Measurements from ENCODE around the gene SIVA1. TPM values are rescaled to one million over a fixed set of nuclear protein-coding genes. Genes with fewer than 3 reads are reported as not detected.
"Not testable (repeated sequence)": the region's sequence is repeated elsewhere in the genome, so short reads cannot be mapped to it uniquely, and the experiment has no call there.

SIVA1 gene
- total and polyA plus RNA-seq, 2 donors = 39.9 to 280 TPM

- DNase-seq (ENCODE audit: extremely low spot score) = no peak
- Histone ChIP-seq H3K27ac (ENCODE audit: low read depth) (peak overlapping the region; percentile 57), H3K36me3 (ENCODE audit: insufficient read depth) (no peaks in the 10 kb centered on the region), H3K4me1 (ENCODE audit: insufficient read depth) (peaks cover 6% of the 10 kb centered on the region), H3K4me3 (ENCODE audit: low read depth, low read length) (no peak overlapping the region)
- 97% methylated on average over 9 of the region's 9 CpGs for WGBS
Observed at GRCh38 chr14:104745431-104745830, 7.5 kb upstream of the SIVA1 start.

GRCh38 chr14:104746071-104746545 is 6.8 kb upstream of the SIVA1 start:
- H3K4me1 ChIP-seq (ENCODE audit: insufficient read depth) = peaks cover 6% of the 10 kb centered on the region
- DNase-seq (ENCODE audit: extremely low spot score) = no peak
- H3K36me3 ChIP-seq (ENCODE audit: insufficient read depth) = no peaks in the 10 kb centered on the region
- peak overlapping the region; percentile 57 for H3K27ac ChIP-seq (ENCODE audit: low read depth)
- WGBS = 73% methylated on average over 13 of the region's 13 CpGs
- H3K4me3 ChIP-seq (ENCODE audit: low read depth, low read length) = no peak overlapping the region

DNA sequence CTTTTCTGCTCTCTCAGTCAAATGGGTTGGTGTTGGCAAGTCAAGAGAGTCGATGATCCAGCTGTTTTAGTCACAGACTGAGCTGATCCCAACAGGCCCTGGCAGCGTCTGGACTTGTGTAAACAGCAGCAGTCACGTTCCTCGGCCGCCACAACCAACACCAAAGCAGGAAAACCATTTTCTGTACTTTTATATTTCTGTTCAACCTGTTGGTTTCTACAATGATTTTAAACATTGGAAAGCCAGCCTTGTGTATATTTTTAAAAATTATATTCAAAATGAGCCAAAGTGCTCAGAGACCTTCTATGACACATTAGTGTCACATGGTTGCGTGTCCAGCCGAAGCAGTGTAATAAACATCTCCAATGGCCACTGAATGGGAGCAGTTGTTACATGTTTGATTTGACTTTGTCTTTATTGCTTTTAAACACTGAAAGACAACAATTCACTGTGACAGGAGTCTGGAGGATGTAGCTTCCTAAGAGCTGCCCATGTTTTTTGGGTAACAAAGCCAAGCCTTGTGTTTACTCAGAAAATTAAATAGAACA is 5.9 kb upstream of the SIVA1 start:
- Histone ChIP-seq H3K4me3 (ENCODE audit: low read depth, low read length) (no peak overlapping the region), H3K27ac (ENCODE audit: low read depth) (peak overlapping the region; percentile 84), H3K36me3 (ENCODE audit: insufficient read depth) (no peaks in the 10 kb centered on the region), H3K4me1 (ENCODE audit: insufficient read depth) (peaks cover 6% of the 10 kb centered on the region)
- 32% methylated on average over 7 of the region's 7 CpGs for WGBS
- DNase-seq (ENCODE audit: extremely low spot score) = no peak

- DNase-seq (ENCODE audit: extremely low spot score) = no peak
- 61% methylated on average over 9 of the region's 9 CpGs for WGBS
- Histone ChIP-seq H3K36me3 (ENCODE audit: insufficient read depth) (no peaks in the 10 kb centered on the region), H3K4me1 (ENCODE audit: insufficient read depth) (peaks cover 6% of the 10 kb centered on the region), H3K27ac (ENCODE audit: low read depth) (peak overlapping the region; percentile 84), H3K4me3 (ENCODE audit: low read depth, low read length) (no peak overlapping the region)
Observed at GRCh38 chr14:104747876-104748275, 5.1 kb upstream of the SIVA1 start.

DNA sequence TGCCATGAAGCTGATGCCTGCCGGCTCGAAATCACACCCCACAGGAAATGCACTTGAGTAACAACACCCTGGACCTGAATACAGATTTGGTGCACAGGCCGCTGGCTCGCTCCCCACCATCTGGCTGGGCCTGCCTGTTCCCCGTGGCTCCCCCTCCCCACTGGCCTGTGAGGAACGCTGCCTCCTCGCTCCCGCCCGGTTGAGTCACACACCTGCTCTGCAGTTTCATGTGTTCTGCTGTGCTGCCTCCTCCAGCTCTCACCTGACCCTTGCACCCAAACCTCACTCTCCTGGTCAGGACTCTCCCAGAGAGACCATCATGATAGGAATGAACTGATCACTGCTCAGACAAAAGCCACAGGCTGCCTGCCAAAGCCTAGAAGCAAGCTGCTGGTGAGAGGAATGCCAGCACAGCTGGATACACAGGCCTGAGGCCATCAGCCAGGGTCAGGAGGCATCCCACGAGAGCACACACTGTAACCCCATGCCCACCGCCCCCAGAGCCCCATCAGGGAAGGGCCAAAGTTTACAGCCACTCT is 3.8 kb upstream of the SIVA1 start:
- 42% methylated on average over 11 of the region's 11 CpGs for WGBS
- DNase-seq (ENCODE audit: extremely low spot score) = no peak
- Histone ChIP-seq H3K4me1 (ENCODE audit: insufficient read depth) (peaks cover 6% of the 10 kb centered on the region), H3K36me3 (ENCODE audit: insufficient read depth) (no peaks in the 10 kb centered on the region), H3K27ac (ENCODE audit: low read depth) (peak overlapping the region; percentile 33), H3K4me3 (ENCODE audit: low read depth, low read length) (no peak overlapping the region)

- H3K36me3 ChIP-seq (ENCODE audit: insufficient read depth) = no peaks in the 10 kb centered on the region
- H3K27ac ChIP-seq (ENCODE audit: low read depth) = no peak overlapping the region
- H3K4me1 ChIP-seq (ENCODE audit: insufficient read depth) = peaks cover 6% of the 10 kb centered on the region
- DNase-seq (ENCODE audit: extremely low spot score) = no peak
- 79% methylated on average over 12 of the region's 12 CpGs for WGBS
- no peak overlapping the region for H3K4me3 ChIP-seq (ENCODE audit: low read depth, low read length)
Observed at GRCh38 chr14:104750056-104750752, 2.7 kb upstream of the SIVA1 start.

DNA sequence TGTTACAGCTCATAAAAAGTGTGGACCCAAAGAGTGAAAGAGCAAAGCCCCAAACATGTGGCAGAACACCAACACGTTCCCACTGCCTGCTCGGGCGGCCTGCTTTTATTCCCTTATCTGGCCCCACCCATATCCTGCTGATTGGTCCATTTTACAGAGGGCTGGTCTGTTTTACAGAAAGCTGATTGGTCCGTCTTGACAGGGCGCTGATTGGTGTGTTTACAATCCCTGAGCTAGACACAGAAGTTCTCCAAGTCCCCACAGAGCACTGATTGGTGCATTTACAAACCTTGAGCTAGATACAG is 2.2 kb upstream of the SIVA1 start:
- not testable (repeated sequence) for H3K36me3 ChIP-seq (ENCODE audit: insufficient read depth); H3K4me1 ChIP-seq (ENCODE audit: insufficient read depth); H3K27ac ChIP-seq (ENCODE audit: low read depth); H3K4me3 ChIP-seq (ENCODE audit: low read depth, low read length); DNase-seq (ENCODE audit: extremely low spot score)
- WGBS = 87% methylated on average over 5 of the region's 5 CpGs

DNA sequence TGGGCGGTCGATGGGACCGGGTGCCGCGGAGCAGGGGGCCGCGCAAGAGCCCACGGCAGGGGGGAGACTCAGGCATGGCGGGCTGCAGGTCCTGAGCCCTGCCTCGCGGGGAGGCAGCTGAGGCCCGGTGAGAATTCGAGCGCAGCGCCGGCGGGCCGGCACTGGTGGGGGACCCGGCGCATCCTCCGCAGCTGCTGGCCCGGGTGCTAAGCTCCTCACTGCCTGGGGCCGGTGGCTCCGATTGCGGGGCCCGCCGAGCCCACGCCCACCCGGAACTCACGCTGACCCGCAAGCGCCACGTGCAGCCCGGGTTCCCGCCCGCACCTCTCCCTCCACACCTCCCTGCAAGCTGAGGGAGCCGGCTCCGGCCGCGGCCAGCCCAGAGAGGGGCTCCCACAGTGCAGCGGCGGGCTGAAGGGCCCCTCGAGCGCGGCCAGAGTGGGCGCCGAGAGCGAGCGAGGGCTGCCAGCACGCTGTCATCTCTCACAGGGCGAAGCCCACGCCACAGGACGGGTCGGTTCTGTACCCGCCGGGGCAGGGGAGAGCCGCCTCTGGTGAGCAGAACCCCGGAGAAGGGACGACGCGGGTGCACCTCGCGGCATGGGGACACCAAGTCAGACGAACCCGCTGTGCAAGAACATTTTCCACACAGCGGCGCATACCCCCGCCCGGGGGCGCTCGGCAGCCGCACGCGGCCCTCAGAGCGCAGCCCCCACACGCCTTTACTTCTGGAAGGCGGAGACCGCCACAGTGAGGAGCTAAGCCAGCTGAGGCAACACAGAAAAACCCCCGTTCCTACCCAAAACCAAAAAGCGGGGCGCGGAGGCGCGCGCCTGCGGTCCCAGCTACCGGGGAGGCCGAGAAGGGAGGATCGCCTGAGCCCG is 1.2 kb upstream of the SIVA1 start:
- peak overlapping the region; percentile 41 for H3K27ac ChIP-seq (ENCODE audit: low read depth)
- no peak for DNase-seq (ENCODE audit: extremely low spot score)
- WGBS = 77% methylated on average over 90 of the region's 90 CpGs
- no peaks in the 10 kb centered on the region for H3K36me3 ChIP-seq (ENCODE audit: insufficient read depth)
- H3K4me1 ChIP-seq (ENCODE audit: insufficient read depth) = no peaks in the 10 kb centered on the region
- H3K4me3 ChIP-seq (ENCODE audit: low read depth, low read length) = peak overlapping the region; percentile 23

DNA sequence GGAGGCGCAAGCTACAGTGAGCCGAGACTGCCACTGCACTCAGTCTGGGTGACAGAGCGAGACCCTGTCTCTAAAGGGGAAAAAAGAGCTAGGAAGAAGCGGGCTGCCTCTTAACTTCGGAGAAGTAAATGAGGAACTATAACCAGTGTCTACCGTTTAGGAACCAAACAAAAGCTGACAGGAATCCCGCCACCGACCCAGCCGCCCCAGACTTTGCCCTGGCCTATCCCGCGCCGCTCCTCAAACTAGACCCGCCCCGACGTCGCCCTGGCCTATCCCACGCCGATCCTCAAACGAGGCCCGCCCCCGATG is 568 bp upstream of the SIVA1 start:
- peak overlapping the region; percentile 23 for H3K4me3 ChIP-seq (ENCODE audit: low read depth, low read length)
- H3K36me3 ChIP-seq (ENCODE audit: insufficient read depth) = no peaks in the 10 kb centered on the region
- H3K4me1 ChIP-seq (ENCODE audit: insufficient read depth) = no peaks in the 10 kb centered on the region
- H3K27ac ChIP-seq (ENCODE audit: low read depth) = peak overlapping the region; percentile 41
- WGBS = 6% methylated on average over 21 of the region's 21 CpGs
- no peak for DNase-seq (ENCODE audit: extremely low spot score)

DNA sequence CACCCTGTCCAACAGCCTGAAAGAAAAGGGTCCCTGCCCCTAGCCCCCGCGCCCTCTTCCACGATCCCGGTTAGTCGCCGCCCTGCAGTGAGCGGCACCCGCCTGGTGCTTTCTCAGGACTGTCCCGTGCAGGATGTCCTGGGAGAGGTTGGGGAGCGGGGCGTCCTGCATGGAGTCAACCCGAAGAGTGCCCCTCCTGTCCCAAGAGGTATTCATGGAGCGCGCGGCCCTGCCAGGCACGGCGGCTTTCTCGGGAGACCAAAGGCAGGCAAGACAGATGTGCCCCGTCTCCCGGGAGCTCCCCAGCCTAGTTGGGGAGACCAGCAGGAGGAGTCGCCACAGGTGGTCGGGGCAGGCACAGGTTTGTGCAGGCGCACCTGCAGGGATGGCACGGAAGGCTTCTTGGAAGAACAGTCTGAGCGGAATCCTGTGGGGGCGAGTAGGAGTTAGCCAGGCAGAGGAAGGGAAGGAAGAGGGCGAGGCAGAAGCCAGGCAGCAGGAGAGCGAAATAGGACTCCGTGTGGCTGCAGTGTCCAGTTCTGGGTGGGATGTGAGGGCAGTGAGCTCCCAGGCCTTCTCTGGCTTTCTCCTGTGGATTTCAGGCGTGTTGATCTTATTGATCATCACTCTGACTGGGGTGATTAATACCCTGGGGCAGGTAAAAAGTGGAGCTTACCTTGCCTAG is 723 bp downstream of the SIVA1 start:
- Histone ChIP-seq H3K4me1 (ENCODE audit: insufficient read depth) (no peaks in the 10 kb centered on the region), H3K27ac (ENCODE audit: low read depth) (no peak overlapping the region), H3K36me3 (ENCODE audit: insufficient read depth) (no peaks in the 10 kb centered on the region), H3K4me3 (ENCODE audit: low read depth, low read length) (peak overlapping the region; percentile 83)
- no peak for DNase-seq (ENCODE audit: extremely low spot score)
- 1% methylated on average over 30 of the region's 30 CpGs for WGBS

- H3K4me1 ChIP-seq (ENCODE audit: insufficient read depth) = no peaks in the 10 kb centered on the region
- DNase-seq (ENCODE audit: extremely low spot score) = no peak
- H3K27ac ChIP-seq (ENCODE audit: low read depth) = no peak overlapping the region
Observed at GRCh38 chr14:104754213-104754851, 1.4 kb downstream of the SIVA1 start.

DNA sequence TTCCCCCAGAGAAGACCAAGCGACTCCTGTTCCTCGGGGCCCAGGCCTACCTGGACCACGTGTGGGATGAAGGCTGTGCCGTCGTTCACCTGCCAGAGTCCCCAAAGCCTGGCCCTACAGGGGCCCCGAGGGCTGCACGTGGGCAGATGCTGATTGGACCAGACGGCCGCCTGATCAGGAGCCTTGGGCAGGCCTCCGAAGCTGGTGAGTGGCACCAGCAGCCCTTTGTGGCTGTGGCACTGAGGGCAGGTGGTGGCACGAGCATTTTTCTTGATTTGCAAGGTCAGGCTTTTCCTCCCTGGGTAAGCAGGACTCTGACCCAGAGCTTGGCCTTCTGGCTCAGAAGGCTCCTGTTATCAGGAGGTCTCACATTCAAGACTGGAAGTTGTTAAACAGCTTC is 2.7 kb downstream of the SIVA1 start:
- Histone ChIP-seq H3K4me3 (ENCODE audit: low read depth, low read length) (no peak overlapping the region), H3K36me3 (ENCODE audit: insufficient read depth) (no peaks in the 10 kb centered on the region), H3K27ac (ENCODE audit: low read depth) (no peak overlapping the region), H3K4me1 (ENCODE audit: insufficient read depth) (no peaks in the 10 kb centered on the region)
- DNase-seq (ENCODE audit: extremely low spot score) = no peak
- 81% methylated on average over 11 of the region's 11 CpGs for WGBS

More at GRCh38 chr14:104754213-104754851, 1.4 kb downstream of the SIVA1 start:
- Histone ChIP-seq H3K36me3 (ENCODE audit: insufficient read depth) (no peaks in the 10 kb centered on the region), H3K4me3 (ENCODE audit: low read depth, low read length) (peak overlapping the region; percentile 83)
- 64% methylated on average over 13 of the region's 13 CpGs for WGBS

All from urinary bladder (tissue), 4 donors.